HuH-7.5 (cell line): ENCODE results near the gene PRKCE.

Source experiments
- DNase-seq: peaks from one replicate; pipeline ENCODE4 v3.0.0; 2011; ENCODE audit warnings: low spot score

The PRKCE gene

DNA sequence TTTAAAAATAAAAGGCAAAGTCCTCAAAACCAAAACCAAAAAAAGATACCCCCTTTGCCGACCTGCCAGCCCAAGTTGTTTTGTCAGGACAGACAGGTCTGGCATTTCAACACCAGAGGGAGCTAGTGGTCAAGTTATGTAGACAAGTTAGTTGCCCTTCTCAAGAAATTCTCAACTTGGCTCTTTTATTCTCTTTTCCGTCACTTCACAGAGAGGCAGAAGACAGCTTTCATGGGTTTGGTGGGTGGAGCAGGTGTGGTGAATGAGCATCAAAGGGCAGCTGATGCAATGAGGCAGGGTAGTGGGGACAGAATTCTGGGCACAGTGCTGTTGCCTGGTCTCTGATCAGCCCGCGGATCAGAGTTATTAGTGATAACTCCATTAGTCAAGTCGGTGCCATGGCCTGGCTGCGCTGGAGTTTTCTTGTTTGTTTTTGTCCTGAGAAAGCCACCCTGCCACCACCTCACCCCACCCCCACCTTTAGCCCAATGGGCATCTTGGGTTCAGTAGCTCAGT is 342.1 kb downstream of the PRKCE start:
- DNase-seq, result no peak

DNA sequence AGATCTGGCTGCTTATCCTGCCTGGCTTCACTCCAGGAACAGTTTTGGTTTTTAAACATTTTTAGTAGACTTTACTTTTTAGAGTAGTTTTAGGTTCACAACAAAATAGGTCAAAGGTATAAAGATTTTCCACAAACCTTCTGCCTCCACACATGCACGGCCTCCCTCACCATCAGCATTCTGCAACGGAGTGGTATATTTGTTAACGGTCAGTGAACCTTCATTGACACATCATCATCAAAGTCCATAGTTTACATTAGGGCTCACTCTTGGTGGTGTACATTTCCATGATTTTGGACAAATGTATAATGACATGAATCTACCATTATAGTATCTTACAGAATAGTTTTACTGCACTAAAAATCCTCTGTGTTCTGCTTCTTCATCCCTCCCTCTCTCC is 342.6 kb downstream of the PRKCE start:
- DNase-seq, result no peak

DNA sequence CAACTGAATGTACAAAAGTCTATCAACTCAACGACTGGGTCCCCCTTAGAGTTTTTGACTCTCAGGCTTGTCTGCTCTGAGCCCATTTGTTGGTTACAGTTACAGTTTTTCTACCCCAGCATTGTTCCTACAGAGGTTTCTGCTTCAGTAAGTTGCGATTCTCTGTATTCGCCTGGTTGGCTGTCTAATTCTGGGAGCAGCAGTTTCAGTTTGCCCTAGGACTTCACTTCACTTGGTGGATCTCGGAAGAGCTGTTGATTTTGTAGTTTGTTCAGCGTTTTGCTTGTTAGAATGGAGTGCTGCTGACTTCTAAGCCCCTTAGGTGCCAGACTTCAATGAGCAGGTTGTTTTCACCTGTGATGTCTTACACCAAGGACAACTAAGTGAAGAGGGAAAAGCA is 349.2 kb downstream of the PRKCE start:
- no peak for DNase-seq

DNA sequence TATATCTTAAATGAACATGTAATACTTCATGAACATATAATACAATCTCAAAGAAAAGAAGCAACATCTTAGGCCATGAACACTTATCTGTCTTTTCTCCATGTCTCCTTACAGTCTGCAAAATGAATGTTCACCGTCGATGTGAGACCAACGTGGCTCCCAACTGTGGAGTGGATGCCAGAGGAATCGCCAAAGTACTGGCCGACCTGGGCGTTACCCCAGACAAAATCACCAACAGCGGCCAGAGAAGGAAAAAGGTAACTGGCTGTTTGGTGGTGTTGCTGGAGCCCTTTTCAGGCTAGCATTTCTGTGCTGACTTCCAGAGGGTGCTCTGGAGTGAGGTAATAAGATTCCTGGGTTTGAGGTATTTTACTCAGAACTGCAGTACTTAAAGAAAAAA is 349.8 kb downstream of the PRKCE start:
- DNase-seq, result no peak

DNA sequence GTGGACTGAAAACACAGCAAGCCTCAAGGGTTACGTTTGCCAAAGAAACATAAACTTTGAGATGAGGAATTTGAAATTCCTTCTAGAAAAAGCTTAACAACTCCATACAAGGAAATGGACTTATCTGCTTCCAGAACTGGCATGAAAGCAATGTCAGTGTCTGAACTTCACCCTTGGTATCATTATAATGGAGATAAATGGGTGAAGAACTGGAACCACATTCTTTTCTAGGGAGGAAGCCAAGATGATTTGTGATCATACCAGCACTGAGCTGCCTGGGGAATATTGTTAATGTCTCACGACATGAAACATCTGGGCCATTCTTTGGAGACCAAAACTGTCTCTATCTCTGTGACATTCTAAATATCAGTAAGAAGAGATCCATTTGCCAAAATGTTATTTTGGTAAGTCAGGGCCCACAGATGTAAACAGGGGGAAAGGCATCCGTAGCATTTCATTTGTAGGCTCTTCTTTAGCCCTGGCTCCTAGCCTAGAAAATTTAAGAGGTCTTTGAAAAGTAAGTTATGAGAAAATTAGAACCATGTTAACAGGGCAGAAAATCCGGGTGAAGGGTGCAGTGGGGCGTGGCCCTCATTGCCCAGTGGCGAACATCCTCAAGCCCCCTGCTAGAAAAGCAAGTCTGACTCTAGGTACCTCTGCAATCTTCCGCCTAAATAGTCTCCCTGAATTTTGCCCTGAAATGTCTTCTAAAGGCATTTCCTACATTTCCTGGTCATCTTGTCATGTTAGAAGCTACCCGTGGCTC is 350.4 kb downstream of the PRKCE start:
- DNase-seq, result no peak

DNA sequence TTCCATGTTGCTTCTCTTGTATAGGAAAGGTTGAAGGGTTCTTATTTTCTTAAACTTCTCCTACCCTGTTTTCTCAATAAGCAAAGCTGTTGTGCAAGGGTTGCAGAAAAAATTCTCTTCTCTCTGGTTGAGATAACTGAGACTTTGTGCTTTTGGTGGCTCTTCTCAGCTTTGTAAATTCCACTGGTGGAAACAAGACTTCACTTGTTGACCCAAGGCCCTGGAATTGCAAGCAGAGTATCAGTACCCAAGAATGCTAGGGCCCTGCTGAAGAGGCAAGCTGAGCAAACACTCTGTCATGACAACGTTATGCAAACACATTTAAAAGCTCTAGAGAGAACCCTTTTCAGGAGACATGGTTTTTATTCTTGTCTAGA is 351.0 kb downstream of the PRKCE start:
- DNase-seq, result no peak

DNA sequence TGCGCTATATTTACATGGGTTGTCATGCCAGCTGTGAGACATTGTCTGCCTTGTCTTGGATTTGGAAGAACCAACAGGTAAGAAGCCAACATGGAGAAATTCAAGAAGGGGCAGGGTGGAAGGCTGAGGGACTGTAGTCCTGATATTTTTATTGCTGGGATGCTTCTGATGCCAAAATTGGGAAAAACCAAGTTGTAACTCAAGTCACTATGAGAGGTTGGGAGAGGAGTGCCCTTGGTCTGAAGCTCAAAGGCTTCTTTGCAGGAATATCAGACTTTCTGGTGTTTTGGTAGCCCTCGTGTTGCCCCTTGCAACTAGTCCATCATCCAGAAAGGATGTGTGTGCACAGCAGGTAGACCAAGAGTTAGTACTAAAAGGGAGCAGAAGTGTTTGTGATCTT is 351.5 kb downstream of the PRKCE start:
- no peak for DNase-seq

DNA sequence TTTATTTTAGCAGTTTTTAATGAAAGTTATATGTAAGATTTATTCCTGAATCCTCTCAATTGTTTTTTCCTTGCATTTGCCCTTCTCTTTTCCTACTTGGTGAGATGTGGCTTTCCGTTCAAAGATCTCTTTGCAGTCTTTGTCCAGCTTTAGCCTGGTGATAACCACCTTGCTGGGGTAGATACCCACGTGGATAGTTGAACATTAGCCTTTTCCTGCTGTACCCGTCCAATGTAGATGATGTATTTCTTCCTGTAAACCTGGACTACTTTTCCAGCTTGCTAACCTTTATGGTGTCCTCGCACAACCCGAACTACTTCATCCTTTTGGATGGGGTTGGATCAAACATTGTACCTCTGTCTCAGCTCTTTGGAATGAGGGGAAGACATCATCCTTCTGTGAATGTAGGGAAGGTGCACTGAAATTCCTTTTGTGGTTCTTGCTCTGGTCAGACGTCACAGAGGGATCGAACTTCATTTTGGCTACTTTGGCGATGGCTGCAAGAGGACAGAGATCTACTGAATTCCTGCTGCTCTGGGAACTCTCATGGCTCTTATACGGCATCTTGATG is 352.5 kb downstream of the PRKCE start:
- DNase-seq, result no peak

DNA sequence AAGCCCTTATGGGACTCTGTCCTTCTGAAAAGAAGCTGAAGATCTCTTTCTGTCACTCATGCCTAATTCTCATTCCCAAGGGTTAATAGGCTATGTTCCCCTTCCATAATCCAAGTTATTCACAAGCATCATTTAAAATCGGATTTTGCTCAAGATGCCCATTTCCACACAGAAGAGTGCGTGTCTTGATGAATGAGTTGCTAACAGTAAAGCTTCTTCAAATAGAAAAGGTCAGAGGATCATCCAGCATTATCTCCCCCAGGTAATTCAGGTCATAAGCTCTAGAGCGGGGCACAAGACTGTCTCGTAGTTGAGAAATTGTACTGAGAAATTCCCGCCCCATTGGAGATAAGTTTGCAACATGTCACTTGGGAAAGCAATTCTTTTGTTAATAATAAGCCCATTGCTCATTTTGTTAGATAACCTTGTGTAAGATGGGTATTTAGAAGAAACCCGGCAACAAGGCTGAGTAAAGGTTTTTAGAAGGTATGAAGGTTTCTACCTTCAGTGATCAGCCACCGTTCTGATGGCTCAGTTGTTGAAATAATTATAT is 355.1 kb downstream of the PRKCE start:
- no peak for DNase-seq

DNA sequence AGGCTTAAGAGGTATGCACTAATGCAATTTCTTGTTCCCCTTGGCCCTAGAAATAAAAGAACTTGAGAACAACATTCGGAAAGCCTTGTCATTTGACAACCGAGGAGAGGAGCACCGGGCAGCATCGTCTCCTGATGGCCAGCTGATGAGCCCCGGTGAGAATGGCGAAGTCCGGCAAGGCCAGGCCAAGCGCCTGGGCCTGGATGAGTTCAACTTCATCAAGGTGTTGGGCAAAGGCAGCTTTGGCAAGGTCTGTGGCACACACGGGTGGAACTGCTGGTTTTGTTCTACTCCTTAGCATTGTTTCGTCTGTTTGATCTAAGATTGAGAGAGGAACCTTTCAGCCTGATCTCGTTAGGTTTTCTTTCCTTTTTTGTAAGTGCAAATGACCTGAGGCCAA is 355.9 kb downstream of the PRKCE start:
- DNase-seq, result no peak

DNA sequence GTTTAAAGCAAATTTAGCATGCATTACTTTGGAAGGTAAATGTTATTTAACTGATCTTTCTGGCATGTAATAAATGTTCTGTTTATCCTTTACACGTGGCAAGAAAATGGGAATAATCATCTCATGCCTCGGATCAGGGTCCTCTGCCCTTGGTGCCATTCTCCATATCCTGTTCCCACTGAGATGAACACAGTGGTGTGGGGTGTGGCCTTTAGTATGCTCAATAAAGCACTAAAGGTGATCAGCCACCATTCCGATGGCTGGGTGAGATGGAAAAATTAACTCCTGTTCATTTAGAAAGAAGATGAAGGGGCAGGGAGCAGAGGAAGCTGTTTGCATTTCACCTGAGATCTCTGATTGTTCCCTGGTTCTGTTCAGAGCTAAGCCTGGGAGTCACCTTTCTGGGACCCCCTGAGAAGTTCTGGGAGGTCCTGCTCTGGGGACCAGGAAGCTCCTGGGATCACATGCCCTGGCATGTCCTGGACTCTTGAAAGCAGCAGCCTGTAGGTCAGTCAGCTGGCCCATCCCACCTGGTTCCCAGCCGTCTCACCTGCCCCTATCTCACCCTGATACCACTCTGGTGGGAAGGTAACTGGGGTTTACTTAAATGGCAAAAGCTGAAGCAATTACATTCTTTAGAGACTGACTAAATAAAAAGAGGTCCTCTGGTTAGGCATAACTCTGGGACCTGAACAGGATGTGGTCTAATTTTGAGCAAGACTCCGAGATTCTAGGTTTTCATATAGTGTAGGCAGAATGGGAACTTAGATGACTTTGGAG is 356.8 kb downstream of the PRKCE start:
- no peak for DNase-seq

DNA sequence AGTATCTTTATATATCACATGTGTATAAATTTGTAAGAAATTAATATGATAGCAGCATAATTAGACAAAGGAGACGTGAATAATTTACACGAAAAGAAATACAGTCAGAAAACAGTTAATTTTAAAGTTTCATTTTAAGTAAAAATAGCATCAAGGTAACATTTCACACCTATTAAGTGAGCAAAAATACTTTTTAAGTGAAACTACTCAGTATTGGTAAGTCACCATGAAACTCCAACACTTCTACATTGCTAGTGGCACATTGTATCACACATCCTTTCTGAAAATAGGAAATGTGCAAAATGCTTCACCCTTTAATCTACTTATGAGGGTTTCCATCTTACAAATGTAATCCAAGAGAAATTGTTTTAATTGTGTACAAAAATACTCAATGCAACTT is 357.8 kb downstream of the PRKCE start:
- no peak for DNase-seq

DNA sequence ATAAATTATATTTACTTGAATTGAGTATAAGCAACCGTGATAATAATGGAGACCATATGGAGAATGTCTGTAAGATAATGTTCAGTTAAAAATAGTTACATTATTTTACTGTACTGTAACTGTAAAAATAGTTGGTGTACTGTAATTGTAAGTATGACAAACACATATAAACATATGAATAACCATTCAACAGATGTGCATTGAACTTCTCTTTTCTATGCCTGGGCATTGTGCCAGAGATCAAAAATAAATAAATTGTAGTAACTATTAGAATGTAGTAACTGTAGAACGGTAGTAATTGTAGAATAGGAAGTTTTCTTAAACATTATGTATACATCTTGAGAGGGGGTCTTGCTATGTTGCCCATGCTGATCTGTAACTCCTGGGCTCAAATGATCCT is 358.3 kb downstream of the PRKCE start:
- no peak for DNase-seq

DNA sequence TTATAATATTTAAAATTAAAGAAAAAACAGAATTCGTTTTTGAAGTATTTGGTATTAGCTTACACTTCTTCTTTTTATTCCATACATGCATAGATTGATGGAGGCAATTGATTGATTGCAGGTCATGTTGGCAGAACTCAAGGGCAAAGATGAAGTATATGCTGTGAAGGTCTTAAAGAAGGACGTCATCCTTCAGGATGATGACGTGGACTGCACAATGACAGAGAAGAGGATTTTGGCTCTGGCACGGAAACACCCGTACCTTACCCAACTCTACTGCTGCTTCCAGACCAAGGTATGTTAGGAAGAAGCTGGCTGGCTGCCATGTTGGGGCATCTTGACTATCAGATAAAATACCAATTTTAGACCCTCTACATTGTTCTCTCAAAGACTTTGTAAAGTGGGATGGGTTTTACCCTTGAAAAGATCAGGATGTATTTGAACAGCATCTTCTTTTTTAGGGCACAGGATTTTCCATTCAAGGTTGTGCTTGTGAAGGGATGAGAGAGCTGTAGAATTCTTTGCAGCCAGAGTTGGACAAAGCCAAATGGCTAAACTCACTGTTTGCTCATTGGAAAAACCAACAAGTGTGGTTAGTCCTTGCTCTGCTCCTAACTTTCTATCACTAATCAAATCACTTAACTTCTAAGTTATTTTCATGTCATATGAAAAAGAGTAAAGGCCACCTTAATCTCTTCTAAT is 358.9 kb downstream of the PRKCE start:
- no peak for DNase-seq

DNA sequence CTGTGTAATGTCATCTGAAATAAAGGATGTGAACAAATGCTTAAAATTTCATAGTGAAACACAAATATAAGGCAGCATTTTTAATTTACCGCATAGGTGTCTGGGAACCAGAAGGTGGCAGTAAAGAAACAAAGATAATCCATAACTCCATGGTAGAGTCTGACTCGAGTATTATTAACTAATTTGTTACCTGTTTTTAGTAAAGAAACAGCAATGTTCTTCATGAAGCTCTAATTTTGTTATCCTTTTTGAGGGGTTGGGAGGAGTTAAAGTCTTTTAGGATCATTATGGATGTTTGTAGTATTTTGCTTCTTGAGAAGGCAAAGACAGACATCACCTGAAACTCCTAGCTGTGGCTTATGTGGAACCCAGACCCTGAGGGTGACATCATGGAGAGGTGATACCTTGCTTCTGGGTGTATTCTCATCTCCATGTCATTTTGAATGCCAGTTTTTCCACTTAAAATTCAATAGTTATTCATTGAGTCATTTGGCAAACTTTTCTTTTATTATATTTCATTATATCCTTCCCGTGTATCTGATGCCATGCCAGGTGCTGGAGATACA is 359.5 kb downstream of the PRKCE start:
- no peak for DNase-seq

DNA sequence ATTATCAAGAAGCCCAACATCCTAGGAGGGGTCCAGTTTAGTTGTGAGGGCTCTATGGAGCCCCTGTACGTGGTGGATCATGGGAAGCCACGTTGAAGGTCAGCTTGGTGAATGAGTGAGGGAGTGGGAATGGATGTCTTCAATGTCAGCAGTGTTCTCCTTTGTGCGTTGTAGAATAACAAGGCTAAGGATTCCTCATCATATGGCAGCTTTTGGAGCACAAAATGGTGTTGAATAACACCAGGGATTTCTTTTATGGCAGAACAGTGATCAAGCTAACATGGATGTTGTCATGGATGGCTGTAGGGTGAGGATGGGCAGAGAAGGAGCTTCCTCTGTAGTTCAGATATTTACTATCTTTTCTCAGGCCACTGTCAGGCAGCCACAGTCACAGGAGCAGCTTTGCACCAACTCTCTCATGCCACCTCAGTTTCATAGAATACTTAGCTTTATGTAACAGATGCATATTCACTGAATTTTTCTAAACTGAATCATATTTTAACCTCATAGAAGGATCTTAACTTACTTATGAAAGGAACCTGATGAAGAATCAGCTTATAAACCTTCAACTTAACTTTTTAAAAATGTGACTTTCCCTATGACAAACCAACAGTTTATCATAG is 361.3 kb downstream of the PRKCE start:
- DNase-seq, result no peak

DNA sequence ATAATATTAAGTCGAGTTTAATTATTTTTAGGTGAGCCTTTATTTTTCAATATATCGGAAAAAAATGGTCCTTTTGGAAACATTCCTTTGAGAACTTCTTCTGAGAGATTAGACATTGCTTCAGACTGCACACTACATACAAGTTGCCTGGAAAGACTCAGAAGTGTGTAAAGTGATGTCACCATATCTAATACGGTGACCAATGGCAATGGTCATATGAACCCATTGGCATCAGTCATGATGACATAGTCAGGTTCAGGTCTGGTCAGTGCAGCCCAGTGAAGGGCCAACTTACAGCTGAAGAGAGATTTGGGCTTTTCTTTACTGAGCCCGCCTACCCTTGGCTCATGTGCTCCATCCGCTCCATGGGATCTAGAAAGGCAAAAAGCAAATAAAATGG is 362.3 kb downstream of the PRKCE start:
- DNase-seq, result no peak

DNA sequence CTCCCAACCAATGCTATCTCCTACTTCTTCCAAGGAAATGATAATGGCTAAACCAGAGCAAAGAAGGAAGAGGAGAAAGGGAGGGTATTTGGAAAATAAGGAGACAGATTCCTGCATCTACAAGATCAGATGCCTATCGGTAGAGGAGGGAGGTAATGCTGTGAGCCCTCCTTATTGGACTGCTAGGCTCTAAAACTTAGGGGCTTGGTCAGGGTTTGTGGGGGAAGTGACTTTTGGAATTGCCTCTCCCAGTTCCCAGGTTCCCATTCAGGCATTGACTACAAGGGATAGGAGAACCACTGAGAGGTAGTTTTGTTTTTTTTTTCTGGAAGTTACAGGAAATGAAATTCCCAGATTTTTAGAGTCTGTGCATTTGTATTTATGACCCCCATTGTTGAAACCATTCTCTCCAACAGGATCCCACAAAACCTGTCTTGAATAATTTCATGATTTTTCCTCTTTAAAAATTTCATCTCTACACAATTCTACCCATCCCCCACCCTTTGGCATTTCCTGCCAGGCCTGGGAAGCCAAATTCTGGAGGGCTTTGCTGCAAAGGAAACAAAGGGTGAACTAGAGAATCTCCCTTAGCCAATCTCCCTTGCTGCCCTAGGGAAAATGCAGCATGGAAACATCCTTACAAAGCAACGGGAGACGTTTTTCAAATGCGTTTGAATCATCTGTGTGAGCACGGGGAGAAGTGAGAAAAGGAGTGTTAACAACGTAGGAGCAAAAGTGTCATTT is 363.6 kb downstream of the PRKCE start:
- DNase-seq, result no peak

DNA sequence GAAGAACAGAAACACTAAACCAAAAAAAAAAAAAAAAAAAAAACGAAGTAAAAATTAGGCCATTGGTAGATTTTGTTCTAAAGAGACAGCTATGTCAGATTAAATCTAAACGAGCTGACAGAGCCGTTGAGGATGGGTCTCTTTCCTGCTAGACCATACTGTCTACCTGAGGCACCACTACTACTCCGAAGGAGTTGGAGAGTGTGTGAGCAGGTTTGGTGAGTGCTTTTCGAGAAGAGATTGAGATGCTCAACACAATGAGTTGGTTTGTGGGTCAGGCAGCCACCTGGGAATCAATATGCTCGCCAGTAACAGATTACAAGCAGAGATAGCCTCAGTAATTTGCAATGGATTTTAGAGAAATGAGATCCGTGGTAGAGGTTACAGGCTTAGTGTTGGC is 364.2 kb downstream of the PRKCE start:
- DNase-seq, result no peak

DNA sequence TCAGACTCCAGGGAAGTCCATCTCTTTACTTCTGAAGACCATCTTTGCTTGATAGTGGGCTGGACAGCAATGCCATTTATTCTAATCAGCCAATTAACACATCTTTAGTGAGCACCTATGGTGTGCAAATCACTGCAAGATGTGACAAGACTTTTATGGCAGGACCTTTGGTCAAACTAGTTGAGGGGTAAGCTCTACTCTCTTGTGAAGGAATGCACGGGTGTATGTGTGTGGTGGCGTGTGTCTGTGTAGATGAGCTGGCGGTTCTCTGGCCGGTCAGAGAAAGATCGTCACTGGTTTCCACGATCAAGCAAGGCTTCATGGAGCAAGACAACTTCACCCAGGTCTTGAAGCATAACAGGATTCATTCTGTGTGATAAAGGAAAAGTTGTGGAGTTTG is 364.6 kb downstream of the PRKCE start:
- DNase-seq, result no peak
